HCT116 (cell line): ENCODE results near the gene SLC12A7. TPM values are rescaled to one million over a fixed set of nuclear protein-coding genes. Genes with fewer than 3 reads are reported as not detected.

ENCODE experiments used
- ATAC-seq: fragments of 200-7000 bp; cut with Tn5 transposase; 2 replicates; pipeline ENCODE4 v1.9.1; 2020; ENCODE audit warnings: mild to moderate bottlenecking, moderate library complexity
- BruUV-seq: library from RNA; stranded (reverse); fragments of 400-500 nt; replicated peaks from 2 replicates; lab custom pipeline; 2021; lab: Mats Ljungman, UMichigan
- CTCF ChIA-PET: fragments of 300-600 bp; sonication (Branson Sonifier 250); formaldehyde crosslinking; loops from one replicate; lab custom pipeline; 2021; ENCODE audit warnings: antibody characterized with exemption; lab: Charles Lee
- POLR2A ChIA-PET: fragments of 300-600, 350-600 bp; sonication (Branson Sonifier 250); formaldehyde crosslinking; loops from one replicate; lab custom pipeline; 2021; ENCODE audit warnings: antibody characterized with exemption; lab: Charles Lee
- RAD21 ChIA-PET, 2 experiments: fragments of 300-600 bp; sonication (Branson Sonifier 250); formaldehyde crosslinking; loops; one replicate each; lab custom pipeline; 2023; ENCODE audit warnings: low total read pairs in 2 of 2; ENCODE audit not compliant: uncharacterized antibody in 2 of 2, unreplicated experiment in 2 of 2, low non-redundant PET in 1 of 2; lab: Charles Lee
- DNase-seq: peaks from one replicate; pipeline ENCODE4 v3.0.0-alpha.2; 2010; ENCODE audit warnings: low read depth, low spot score
- H2AFZ ChIP-seq: fragments of 200-600 bp; shearing (Covaris generic), sonication (generic); 2 replicates; pipeline ENCODE4 v1.6.1; 2017; ENCODE audit warnings: low read depth, mixed run types, mixed read lengths, antibody characterized with exemption, low read length; ENCODE audit not compliant: poor library complexity, severe bottlenecking
- H3K27ac ChIP-seq: 2 replicates; pipeline ENCODE4 v1.5.1; 2012; ENCODE audit warnings: low read depth, low read length
- H3K27me3 ChIP-seq: fragments of 200-600 bp; sonication (generic); 2 replicates; pipeline ENCODE4 v1.6.1; 2016; ENCODE audit warnings: mixed run types, low read length, mixed read lengths; ENCODE audit not compliant: insufficient read depth
- H3K36me3 ChIP-seq, 2 experiments: fragments of 200-500 bp in 1 of 2; fragments of 200-600 bp in 1 of 2; sonication (Bioruptor generic) in 1 of 2; sonication (generic) in 1 of 2; 2 replicates each; pipeline versions ENCODE4 v1.5.1 to v1.6.1; 2014 to 2016; ENCODE audit warnings: low read length in 2 of 2, inconsistent platforms in 1 of 2, mixed read lengths in 1 of 2, mixed run types in 1 of 2; ENCODE audit not compliant: insufficient read depth in 2 of 2, control insufficient read depth in 1 of 2
- H3K4me1 ChIP-seq, 2 experiments: fragments of 200-600 bp in 1 of 2; sonication (generic) in 1 of 2; 2 replicates each; pipeline versions ENCODE4 v1.5.1 to v1.6.1; 2012 to 2017; ENCODE audit warnings: low read length in 2 of 2, inconsistent platforms in 1 of 2, mild to moderate bottlenecking in 1 of 2, mixed read lengths in 1 of 2, mixed run types in 1 of 2, moderate library complexity in 1 of 2; ENCODE audit not compliant: insufficient read depth in 2 of 2, control insufficient read depth in 1 of 2
- H3K4me2 ChIP-seq: fragments of 200-600 bp; sonication (generic); 2 replicates; pipeline ENCODE4 v1.6.1; 2017; ENCODE audit warnings: mixed run types, low read length, mixed read lengths
- H3K4me3 ChIP-seq, 2 experiments: fragments of 200-600 bp in 1 of 2; sonication (generic) in 1 of 2; replicated peaks in 1 of 2; 2 replicates each; pipeline ENCODE4 v1.5.1; 2011 to 2016; ENCODE audit warnings: low read length in 2 of 2, control low read depth in 1 of 2, low read depth in 1 of 2, mild to moderate bottlenecking in 1 of 2, mixed read lengths in 1 of 2, mixed run types in 1 of 2
- H3K79me2 ChIP-seq: fragments of 200-600 bp; sonication (generic); 2 replicates; pipeline ENCODE4 v1.6.1; 2017; ENCODE audit warnings: mild to moderate bottlenecking, mixed run types, low read length, moderate library complexity, mixed read lengths; ENCODE audit not compliant: insufficient read depth
- H3K9ac ChIP-seq: fragments of 200-600 bp; sonication (generic); 2 replicates; pipeline ENCODE4 v1.6.1; 2016; ENCODE audit warnings: low read length, mixed read lengths
- H3K9me2 ChIP-seq: fragments of 200-600 bp; sonication (generic), shearing (Covaris generic); 2 replicates; pipeline ENCODE4 v1.6.1; 2017; ENCODE audit warnings: mixed run types, mild to moderate bottlenecking, moderate library complexity; ENCODE audit not compliant: insufficient read depth
- H3K9me3 ChIP-seq, 2 experiments: fragments of 200-500 bp in 1 of 2; fragments of 200-600 bp in 1 of 2; sonication (Bioruptor generic) in 1 of 2; sonication (generic) in 1 of 2; 2 replicates each; pipeline ENCODE4 v1.6.1; 2014 to 2017; ENCODE audit warnings: low read length in 2 of 2, mixed read lengths in 2 of 2, inconsistent platforms in 1 of 2, low read depth in 1 of 2, mild to moderate bottlenecking in 1 of 2, mixed run types in 1 of 2, moderate library complexity in 1 of 2; ENCODE audit not compliant: control insufficient read depth in 1 of 2, insufficient read depth in 1 of 2
- H4K20me1 ChIP-seq: fragments of 200-600 bp; sonication (generic), shearing (Covaris generic); 2 replicates; pipeline ENCODE4 v1.6.1; 2017; ENCODE audit warnings: mixed run types, mild to moderate bottlenecking, moderate library complexity; ENCODE audit not compliant: insufficient read depth
- ATF3 ChIP-seq: IDR thresholded peaks from 2 replicates; pipeline ENCODE4 v1.6.1; 2012
- CBX3 ChIP-seq: IDR thresholded peaks from 2 replicates; pipeline ENCODE4 v1.6.1; 2012; ENCODE audit warnings: low read depth
- CEBPB ChIP-seq: IDR thresholded peaks from 2 replicates; pipeline ENCODE4 v1.6.1; 2012; ENCODE audit warnings: low read depth
- EGR1 ChIP-seq: IDR thresholded peaks from 2 replicates; pipeline ENCODE4 v1.6.1; 2012; ENCODE audit warnings: low read depth
- ELF1 ChIP-seq: IDR thresholded peaks from 2 replicates; pipeline ENCODE4 v1.6.1; 2012; ENCODE audit warnings: low read depth, borderline replicate concordance
- EZH2 ChIP-seq: fragments of 200-600 bp; sonication (generic); IDR thresholded peaks from 2 replicates; pipeline ENCODE4 v1.6.1; 2017; ENCODE audit warnings: antibody characterized with exemption, mixed run types
- EZH2phosphoT487 ChIP-seq: fragments of 200-600 bp; IDR thresholded peaks from 2 replicates; pipeline ENCODE4 v1.6.1; 2018; ENCODE audit warnings: antibody characterized with exemption, borderline replicate concordance
- FOSL1 ChIP-seq: IDR thresholded peaks from 2 replicates; pipeline ENCODE4 v1.6.1; 2012; ENCODE audit warnings: low read depth
- MAX ChIP-seq: IDR thresholded peaks from 2 replicates; pipeline ENCODE4 v1.6.1; 2012
- POLR2AphosphoS5 ChIP-seq: IDR thresholded peaks from 2 replicates; pipeline ENCODE4 v1.6.1; 2011; ENCODE audit warnings: mild to moderate bottlenecking, low read depth, low read length, moderate library complexity
- RAD21 ChIP-seq: IDR thresholded peaks from 2 replicates; pipeline ENCODE4 v1.6.1; 2012; ENCODE audit warnings: low read depth, mild to moderate bottlenecking
- SIN3A ChIP-seq: IDR thresholded peaks from 2 replicates; pipeline ENCODE4 v1.6.1; 2012; ENCODE audit warnings: low read depth
- SP1 ChIP-seq: IDR thresholded peaks from 2 replicates; pipeline ENCODE4 v1.6.1; 2012; ENCODE audit warnings: low read depth
- SRF ChIP-seq: IDR thresholded peaks from 2 replicates; pipeline ENCODE4 v1.6.1; 2012; ENCODE audit warnings: low read depth
- ZBTB33 ChIP-seq: IDR thresholded peaks from 2 replicates; pipeline ENCODE4 v1.6.1; 2011; ENCODE audit warnings: mild to moderate bottlenecking, low read length, moderate library complexity; ENCODE audit not compliant: insufficient replicate concordance; ENCODE audit errors: extremely low read depth
- ZFX ChIP-seq: fragments of 450-650 bp; IDR thresholded peaks from 2 replicates; pipeline ENCODE4 v1.6.1; 2017
- ZNF274 ChIP-seq: fragments of 200-500 bp; sonication (Bioruptor generic); IDR thresholded peaks from 2 replicates; pipeline ENCODE4 v1.6.1; 2014; ENCODE audit warnings: mild to moderate bottlenecking, low read depth, low read length, inconsistent platforms
- intact Hi-C: fragments of 100-400 bp; cut with micrococcal nuclease; formaldehyde crosslinking; loops from 2 replicates; pipeline ENCODE4 v1.10.0; 2022
- total RNA-seq: library from RNA; stranded (reverse); gene quantifications from one replicate; pipeline ENCODE4 v1.2.1, GENCODE V29; 2021; ENCODE audit not compliant: unreplicated experiment

The SLC12A7 gene
- total RNA-seq, 1 experiment from 2014 or later: 29.6 TPM

DNA sequence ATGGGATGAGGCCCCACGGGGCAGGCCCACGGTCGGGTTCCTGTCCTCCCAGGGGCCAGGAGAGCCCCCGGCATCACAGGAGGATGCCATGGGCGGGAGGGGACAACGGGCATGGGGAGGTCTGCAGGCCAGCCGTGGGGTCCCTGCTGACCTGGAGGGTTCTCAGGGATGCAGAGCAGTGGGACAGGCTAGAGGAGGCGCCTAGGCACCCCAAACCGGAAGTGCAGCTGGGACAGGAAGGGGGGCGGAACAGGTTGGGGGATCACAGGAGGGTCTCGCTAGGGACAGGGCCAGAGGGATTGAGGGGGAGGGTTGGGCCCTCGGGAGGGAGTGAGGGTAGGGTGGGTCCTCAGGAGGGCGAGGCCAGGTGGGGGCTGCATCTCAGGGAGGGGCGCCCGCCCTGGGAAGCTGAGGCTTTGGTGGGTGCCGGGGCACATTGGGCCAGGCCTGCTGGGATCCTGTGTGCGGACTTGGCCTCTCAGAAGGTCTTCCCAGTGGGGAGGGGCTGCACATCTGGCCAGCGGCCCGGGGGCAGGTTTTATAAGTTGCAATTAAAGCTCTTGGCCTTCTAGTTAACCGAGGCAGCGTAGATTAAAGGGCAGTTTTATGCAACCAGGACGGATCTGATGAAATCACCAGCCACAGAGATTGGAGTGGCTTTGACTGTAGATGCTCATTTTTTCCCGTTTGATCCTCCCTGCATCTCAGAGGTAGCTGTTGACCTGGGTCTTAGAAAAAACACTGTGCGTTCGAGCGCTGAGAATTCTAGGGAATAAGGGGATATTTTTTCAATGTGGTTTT, 83.2 kb downstream of the SLC12A7 start:
- no peak overlapping the region for H3K9ac ChIP-seq
- H3K4me1 ChIP-seq: no peaks in the 10 kb centered on the region
- ChIA-PET POLR2A (no interaction called here), RAD21 (no interaction called here), CTCF (no interaction called here)
- H3K36me3 ChIP-seq: no peaks in the 10 kb centered on the region
- H4K20me1 ChIP-seq: no peaks in the 10 kb centered on the region
- H2AFZ ChIP-seq: no peak overlapping the region
- no peak for ATAC-seq
- no peaks in the 10 kb centered on the region for H3K27me3 ChIP-seq
- H3K79me2 ChIP-seq: no peaks in the 10 kb centered on the region
- TF ChIP-seq SP1: no peak
- no peak for TF ChIP-seq EZH2
- no peak overlapping the region for H3K4me3 ChIP-seq
- no peaks in the 10 kb centered on the region for H3K9me2 ChIP-seq
- no peak overlapping the region for H3K4me2 ChIP-seq
- H3K9me3 ChIP-seq: no peaks in the 10 kb centered on the region
- intact Hi-C loops: no loop called here
- no TSS peak for BruUV-seq
- H3K27ac ChIP-seq: no peak overlapping the region
- DNase-seq: no peak

DNA sequence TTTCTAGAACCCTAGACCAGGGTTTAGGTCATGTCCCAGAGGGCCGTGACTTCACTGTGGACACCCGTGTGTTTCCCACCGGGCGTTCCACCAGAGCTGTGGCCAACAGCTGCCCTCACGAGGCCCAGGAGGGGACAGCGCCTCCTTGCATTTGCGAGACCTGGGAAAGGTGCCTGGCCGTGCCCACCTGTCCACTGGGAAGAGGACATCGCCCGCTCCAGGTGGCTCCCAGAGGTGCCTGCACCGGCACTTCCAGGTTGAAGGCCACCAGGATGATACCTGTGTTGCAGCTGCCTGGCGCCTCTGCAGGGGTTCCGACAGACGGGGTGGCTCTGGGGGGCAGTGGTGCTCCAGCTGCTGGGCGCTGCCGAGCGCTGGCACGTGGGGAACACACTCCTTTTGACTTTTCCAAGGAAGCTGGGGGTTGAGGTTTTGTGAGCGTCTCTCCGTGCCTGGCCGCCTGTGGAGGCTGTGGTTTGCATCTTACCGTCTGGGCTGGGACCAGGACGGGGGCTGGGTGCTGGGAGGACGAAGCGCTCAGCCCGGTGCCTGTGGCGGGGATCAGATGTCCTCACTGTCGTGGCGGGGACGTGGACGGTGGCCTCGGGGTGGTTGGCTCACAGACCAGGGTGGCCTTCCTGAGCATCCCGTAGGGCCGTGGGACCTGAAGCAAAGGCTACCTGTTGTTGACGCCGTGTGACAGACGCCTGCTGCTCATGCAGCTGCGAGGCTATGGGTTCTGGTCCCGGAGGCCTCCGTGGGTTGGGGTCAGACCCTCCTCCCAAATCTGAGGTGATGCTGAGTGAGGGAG, 84.0 kb downstream of the SLC12A7 start:
- TF ChIP-seq ZBTB33: no peak
- TF ChIP-seq SP1: no peak
- no peak for TF ChIP-seq SIN3A
- no peak for TF ChIP-seq SRF
- no peak for TF ChIP-seq MAX
- TF ChIP-seq ELF1: no peak
- no peak for TF ChIP-seq POLR2AphosphoS5
- no peak for TF ChIP-seq ZFX
- TF ChIP-seq CEBPB: no peak
- no peak for TF ChIP-seq EZH2phosphoT487
- TF ChIP-seq ZNF274: no peak
- TF ChIP-seq FOSL1: no peak
- no peak for TF ChIP-seq EGR1
- TF ChIP-seq EZH2: no peak
- TF ChIP-seq RAD21: no peak
- TF ChIP-seq CBX3: no peak
- TF ChIP-seq ATF3: no peak
- Histone ChIP-seq H3K9ac (no peak overlapping the region), H3K4me2 (no peak overlapping the region), H3K9me3 (no peaks in the 10 kb centered on the region), H2AFZ (no peak overlapping the region), H3K4me1 (no peaks in the 10 kb centered on the region), H3K79me2 (no peaks in the 10 kb centered on the region), H3K27ac (no peak overlapping the region), H4K20me1 (no peaks in the 10 kb centered on the region), H3K4me3 (no peak overlapping the region), H3K27me3 (no peaks in the 10 kb centered on the region), H3K9me2 (no peaks in the 10 kb centered on the region), H3K36me3 (no peaks in the 10 kb centered on the region)
- no peak for ATAC-seq
- ChIA-PET CTCF (no interaction called here), RAD21 (no interaction called here), POLR2A (no interaction called here)
- no peak for DNase-seq
- BruUV-seq: no TSS peak
- intact Hi-C loops: no loop called here
